T-helper 17 cell (primary cell): ENCODE measurements around the gene CD247. TPM values are rescaled to one million over a fixed set of nuclear protein-coding genes. Genes with fewer than 3 reads are reported as not detected.
"Not testable (repeated sequence)": the region's sequence is repeated elsewhere in the genome, so short reads cannot be mapped to it uniquely, and the experiment has no call there.

Experiments used
- ATAC-seq: fragments of 150-1000 bp; cut with Tn5 transposase; 2 replicates; pipeline ENCODE4 v1.10.0; 2021; ENCODE audit warnings: mild to moderate bottlenecking, moderate library complexity
- DNase-seq, 3 donors: peaks; one replicate each; pipeline versions ENCODE4 v3.0.0 to v3.0.0-alpha.2; 2020 to 2021
- H3K9me3 ChIP-seq: one replicate; pipeline ENCODE4 v1.7.0; 2013; ENCODE audit warnings: low read length, mild to moderate bottlenecking; ENCODE audit not compliant: control insufficient read depth, poor library complexity, severe bottlenecking
- H3K27ac Mint-ChIP-seq: one replicate; pipeline ENCODE4 v1.8.0; 2022; ENCODE audit warnings: mild to moderate bottlenecking, moderate library complexity, mixed read lengths
- H3K27me3 Mint-ChIP-seq: one replicate; pipeline ENCODE4 v1.8.0; 2022; ENCODE audit warnings: mixed read lengths
- H3K36me3 Mint-ChIP-seq: one replicate; pipeline ENCODE4 v1.8.0; 2022; ENCODE audit warnings: low read depth, mixed read lengths
- H3K4me1 Mint-ChIP-seq: one replicate; pipeline ENCODE4 v1.8.0; 2022; ENCODE audit warnings: mild to moderate bottlenecking, mixed read lengths
- H3K4me3 Mint-ChIP-seq: one replicate; pipeline ENCODE4 v1.8.0; 2022; ENCODE audit warnings: mild to moderate bottlenecking, moderate library complexity, mixed read lengths
- total RNA-seq, 4 donors: library from RNA in 2 of 4; stranded (reverse) in 2 of 4; gene quantifications; one replicate each; pipeline ENCODE4 v1.2.3 and lab custom pipeline; 2022 to 2026

The CD247 gene
- total RNA-seq (100 to 1,000 TPM; 265 to 295 TPM), total RNA-seq (lab: John Stamatoyannopoulos, UW) (304 to 385 reads per million in 2 donors)

- Mint-ChIP-seq H3K4me1 (peaks cover 25% of the 10 kb centered on the region), H3K36me3 (peaks cover 9% of the 10 kb centered on the region), H3K27me3 (no peaks in the 10 kb centered on the region), H3K4me3 (peak within 1 kb of the TSS; percentile 97), H3K27ac (peak within 1 kb of the TSS; percentile 99)
- H3K9me3 ChIP-seq = no peaks in the 10 kb centered on the region
- ATAC-seq (peak; percentile 82), DNase-seq (peak; percentile 49 to 67 (median 65))
Observed at GRCh38 chr1:167518331-167518700, at the start of gene CD247. Gene CD247 (minus strand): TSS chr1:167518529. CDS start chr1:167518465, 64 bp downstream.

GRCh38 chr1:167567663-167568062 lies 49.3 kb upstream of the CD247 start:
- Mint-ChIP-seq H3K27me3 (peaks cover 30% of the 10 kb centered on the region), H3K4me3 (no peak overlapping the region), H3K27ac (no peak overlapping the region), H3K36me3 (no peaks in the 10 kb centered on the region), H3K4me1 (no peaks in the 10 kb centered on the region)
- DNase-seq (no peak), ATAC-seq (no peak)
- H3K9me3 ChIP-seq = no peaks in the 10 kb centered on the region

- Mint-ChIP-seq H3K4me3 (no peak overlapping the region), H3K4me1 (no peaks in the 10 kb centered on the region), H3K36me3 (no peaks in the 10 kb centered on the region), H3K27me3 (peaks cover 21% of the 10 kb centered on the region), H3K27ac (no peak overlapping the region)
- DNase-seq = no peak
- H3K9me3 ChIP-seq = no peaks in the 10 kb centered on the region
- ATAC-seq = no peak
Observed at GRCh38 chr1:167566766-167567165, 48.4 kb upstream of the CD247 start.

DNA sequence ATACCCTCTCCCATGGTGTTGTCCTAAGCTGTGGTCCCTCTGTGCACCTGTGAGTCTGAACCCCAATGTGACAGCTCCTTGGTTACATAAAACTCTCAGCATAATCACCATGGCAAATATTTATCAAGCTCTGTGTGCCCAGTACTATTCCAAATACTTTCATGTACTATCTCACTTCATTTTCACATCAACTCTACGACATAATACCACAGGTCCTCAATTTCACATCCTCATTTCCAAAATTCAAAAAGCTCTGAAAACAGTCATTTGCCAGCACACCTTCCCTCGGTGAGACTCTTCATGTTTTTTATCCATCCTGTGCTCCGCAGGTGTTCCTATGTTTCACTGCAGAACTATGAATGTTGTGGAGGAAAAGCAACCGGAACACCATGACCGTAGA lies 47.6 kb upstream of the CD247 start:
- H3K9me3 ChIP-seq = no peaks in the 10 kb centered on the region
- Mint-ChIP-seq H3K36me3 (no peaks in the 10 kb centered on the region), H3K4me1 (peaks cover 3% of the 10 kb centered on the region), H3K4me3 (no peak overlapping the region), H3K27ac (no peak overlapping the region), H3K27me3 (peaks cover 18% of the 10 kb centered on the region)
- no peak for DNase-seq
- no peak for ATAC-seq

GRCh38 chr1:167564612-167565270 lies 46.4 kb upstream of the CD247 start:
- no peaks in the 10 kb centered on the region for H3K9me3 ChIP-seq
- Mint-ChIP-seq H3K36me3 (peaks cover 4% of the 10 kb centered on the region), H3K4me1 (peaks cover 7% of the 10 kb centered on the region), H3K4me3 (peak overlapping the region; percentile 43), H3K27me3 (peaks cover 25% of the 10 kb centered on the region), H3K27ac (no peak overlapping the region)
- ATAC-seq (no peak), DNase-seq (no peak)

GRCh38 chr1:167563579-167564246 lies 45.4 kb upstream of the CD247 start:
- no peak for DNase-seq
- peaks cover 28% of the 10 kb centered on the region for H3K27me3 Mint-ChIP-seq
- no peak for ATAC-seq
- H3K27ac Mint-ChIP-seq = no peak overlapping the region
- H3K4me1 Mint-ChIP-seq = peaks cover 7% of the 10 kb centered on the region
- H3K9me3 ChIP-seq = no peaks in the 10 kb centered on the region
- no peak overlapping the region for H3K4me3 Mint-ChIP-seq
- peaks cover 4% of the 10 kb centered on the region for H3K36me3 Mint-ChIP-seq

DNA sequence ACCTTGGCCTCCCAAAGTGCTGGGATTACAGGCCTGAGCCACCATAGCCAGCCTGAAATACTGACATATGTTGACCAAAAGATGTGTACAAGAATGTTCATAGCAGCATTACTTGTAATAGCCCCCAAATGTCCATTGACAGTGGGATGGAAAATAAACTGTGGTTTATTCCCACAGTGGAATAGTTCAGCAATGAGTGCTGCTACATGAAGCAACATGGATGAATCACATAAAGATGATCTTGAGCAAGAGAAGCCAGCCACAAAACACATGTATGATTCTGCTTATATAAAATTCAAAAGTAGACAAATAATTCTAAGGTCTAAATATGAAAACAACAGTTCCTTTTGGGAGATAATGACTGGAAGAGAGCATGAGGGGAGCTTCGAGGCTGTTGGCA lies 44.4 kb upstream of the CD247 start:
- H3K4me3 Mint-ChIP-seq = no peak overlapping the region
- no peaks in the 10 kb centered on the region for H3K9me3 ChIP-seq
- peaks cover 4% of the 10 kb centered on the region for H3K36me3 Mint-ChIP-seq
- DNase-seq (no peak), ATAC-seq (no peak)
- peaks cover 7% of the 10 kb centered on the region for H3K4me1 Mint-ChIP-seq
- H3K27ac Mint-ChIP-seq = no peak overlapping the region
- H3K27me3 Mint-ChIP-seq = peaks cover 32% of the 10 kb centered on the region

- no peak for ATAC-seq
- no peaks in the 10 kb centered on the region for H3K9me3 ChIP-seq
- no peak overlapping the region for H3K27ac Mint-ChIP-seq
- peaks cover 7% of the 10 kb centered on the region for H3K4me1 Mint-ChIP-seq
- no peak overlapping the region for H3K4me3 Mint-ChIP-seq
- H3K27me3 Mint-ChIP-seq = peaks cover 33% of the 10 kb centered on the region
- DNase-seq = no peak
- peaks cover 4% of the 10 kb centered on the region for H3K36me3 Mint-ChIP-seq
Observed at GRCh38 chr1:167561753-167562152, 43.4 kb upstream of the CD247 start.

GRCh38 chr1:167555971-167556714 lies 37.8 kb upstream of the CD247 start:
- peak overlapping the region; percentile 68 for H3K27ac Mint-ChIP-seq
- ATAC-seq = no peak
- DNase-seq = peak; percentile 34 to 67 (median 53)

GRCh38 chr1:167555072-167555471 lies 36.7 kb upstream of the CD247 start:
- DNase-seq, H3K36me3 Mint-ChIP-seq, ATAC-seq, H3K27ac Mint-ChIP-seq, H3K9me3 ChIP-seq, H3K4me3 Mint-ChIP-seq: not testable (repeated sequence)
- Mint-ChIP-seq H3K27me3 (peaks cover 12% of the 10 kb centered on the region), H3K4me1 (peaks cover 24% of the 10 kb centered on the region)

More at GRCh38 chr1:167555971-167556714, 37.8 kb upstream of the CD247 start:
- H3K9me3 ChIP-seq = no peaks in the 10 kb centered on the region
- peak overlapping the region; percentile 39 for H3K4me3 Mint-ChIP-seq
- peaks cover 4% of the 10 kb centered on the region for H3K36me3 Mint-ChIP-seq
- H3K4me1 Mint-ChIP-seq = peaks cover 16% of the 10 kb centered on the region
- peaks cover 18% of the 10 kb centered on the region for H3K27me3 Mint-ChIP-seq

GRCh38 chr1:167554028-167554779 lies 35.9 kb upstream of the CD247 start:
- Mint-ChIP-seq H3K4me3 (peak overlapping the region; percentile 88), H3K27me3 (peaks cover 5% of the 10 kb centered on the region), H3K4me1 (peaks cover 23% of the 10 kb centered on the region), H3K36me3 (no peaks in the 10 kb centered on the region), H3K27ac (peak overlapping the region; percentile 27)
- ATAC-seq = peak; percentile 16
- H3K9me3 ChIP-seq = no peaks in the 10 kb centered on the region
- no peak for DNase-seq

DNA sequence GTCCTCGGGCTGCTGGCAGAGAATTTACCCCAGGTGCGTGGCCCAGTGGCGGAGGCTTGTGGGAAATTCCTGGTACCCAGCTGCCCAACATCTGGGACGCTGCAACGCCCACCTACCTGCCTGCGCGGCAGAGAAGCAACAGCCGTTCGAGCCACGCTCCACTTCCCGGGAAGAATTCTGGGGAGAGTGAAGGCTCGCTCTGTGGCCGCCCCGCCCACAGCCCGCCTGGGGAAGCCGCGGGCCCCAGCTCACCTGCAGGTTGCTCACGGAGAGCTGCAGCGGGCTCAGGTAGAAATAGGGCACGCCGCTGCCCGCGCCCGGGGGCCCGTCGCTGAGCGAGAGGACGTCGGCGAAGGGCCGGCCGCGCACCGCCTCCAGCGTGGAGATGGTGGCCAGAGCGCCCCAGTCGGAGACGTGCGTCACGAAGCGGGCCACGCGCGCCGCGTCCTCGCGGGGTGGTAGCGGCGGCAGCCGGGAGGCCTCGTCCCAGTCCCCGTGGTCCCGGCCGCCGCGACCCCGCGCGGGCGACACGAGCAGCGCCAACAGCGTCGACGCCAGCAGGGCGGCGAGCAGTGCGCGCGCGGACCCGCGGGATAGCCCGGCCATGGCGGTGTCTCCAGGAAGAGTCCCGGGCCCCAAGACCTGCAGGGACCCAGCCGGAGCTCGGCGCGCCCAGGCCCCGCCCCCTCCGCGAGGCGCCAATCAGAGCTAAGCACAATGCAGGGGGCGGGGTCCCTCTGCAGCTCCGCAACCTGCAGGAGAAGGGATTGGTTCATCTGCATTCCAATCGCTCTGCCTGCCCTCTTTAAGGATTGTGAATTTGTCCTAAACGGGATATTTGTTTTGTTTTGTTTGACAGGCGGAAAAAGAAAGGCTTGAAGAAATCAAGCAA lies 35.1 kb upstream of the CD247 start, which contains the start of gene CREG1:
Gene CREG1 (minus strand): TSS at position 627 of the 892 bp plus-strand sequence.
- H3K27me3 Mint-ChIP-seq = peaks cover 5% of the 10 kb centered on the region
- H3K27ac Mint-ChIP-seq = peak within 1 kb of the TSS; percentile 53
- no peaks in the 10 kb centered on the region for H3K36me3 Mint-ChIP-seq
- H3K4me3 Mint-ChIP-seq = peak within 1 kb of the TSS; percentile 89
- H3K9me3 ChIP-seq = no peaks in the 10 kb centered on the region
- peak; percentile 79 to 89 (median 89) for DNase-seq
- H3K4me1 Mint-ChIP-seq = peaks cover 23% of the 10 kb centered on the region
- ATAC-seq = peak; percentile 99
